Stimulated activated CD8-positive, alpha-beta memory T cell treated with anti-CD3 and anti-CD28 coated beads, Interleukin-15, amount 100 ng/mL, for 24 hours (primary cell): ENCODE results near the gene CSNK2B.
A peak's percentile ranks its signal among the peaks of the same experiment; 100 is the strongest.

ENCODE experiments used
- DNase-seq: peaks from one replicate; pipeline ENCODE4 v3.0.0-alpha.2; 2020; ENCODE audit warnings: low read depth

The CSNK2B gene

GRCh38 chr6:31665501-31666336, at the start of gene CSNK2B:
Gene CSNK2B (plus strand): TSS chr6:31666080. CDS start chr6:31666832, 752 bp downstream.
- peak; percentile 83 for DNase-seq

DNA sequence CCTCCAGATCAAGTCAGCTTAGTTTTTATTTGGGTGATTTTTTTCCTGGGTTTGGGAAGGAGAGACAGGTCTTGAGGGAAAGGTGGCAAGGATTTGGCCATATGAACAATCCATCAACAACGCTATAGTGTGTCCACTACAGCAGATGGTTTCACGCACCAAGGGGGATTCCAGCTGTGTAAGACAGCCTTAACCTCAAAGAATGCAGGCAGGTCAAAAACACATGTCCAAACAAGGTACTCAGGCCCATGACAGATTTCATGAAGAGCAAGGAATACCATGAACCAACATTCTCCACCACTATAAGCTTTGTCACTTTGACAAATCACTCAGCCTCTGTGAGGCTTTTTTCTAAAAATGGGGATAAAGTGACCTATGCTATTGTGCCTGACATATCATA, 48.9 kb upstream of the CSNK2B start:
- DNase-seq: no peak

DNA sequence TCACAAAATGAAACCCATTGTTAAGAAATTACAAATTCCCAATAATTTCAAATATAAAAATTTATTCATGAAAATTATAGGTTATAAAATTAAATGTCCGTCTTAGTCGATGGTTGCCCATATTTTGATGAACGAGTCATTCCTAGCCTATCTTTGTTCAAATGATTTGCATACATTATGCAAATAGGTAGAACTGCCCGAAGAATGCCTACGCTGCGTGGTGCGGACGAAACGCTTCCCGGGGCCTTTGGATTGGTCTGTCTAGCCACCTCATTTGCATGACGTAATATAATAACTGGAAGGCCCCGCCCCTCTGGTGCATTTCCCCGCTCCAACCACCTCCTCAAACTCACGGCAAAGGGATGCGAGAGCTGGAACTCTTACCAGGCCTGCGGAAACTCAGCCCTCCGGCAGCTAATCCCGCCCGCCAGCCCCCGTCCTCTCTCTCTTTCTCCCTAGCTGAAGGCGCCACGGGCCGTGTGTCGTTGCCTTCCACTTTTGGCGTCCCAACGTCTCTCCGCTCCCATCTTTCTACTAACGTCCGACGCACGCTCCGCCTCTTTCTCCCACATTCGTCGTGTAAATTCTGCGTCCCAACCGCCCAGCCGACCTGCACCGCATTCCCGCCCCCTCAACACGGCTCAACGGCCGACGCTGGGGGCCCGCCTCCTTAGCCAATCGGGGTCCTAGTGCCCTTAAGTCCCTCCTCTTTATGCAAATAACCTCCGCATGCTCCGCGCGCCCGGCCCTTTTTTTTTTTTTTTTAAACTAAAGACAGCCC, 45.9 kb upstream of the CSNK2B start:
- DNase-seq: peak; percentile 81

DNA sequence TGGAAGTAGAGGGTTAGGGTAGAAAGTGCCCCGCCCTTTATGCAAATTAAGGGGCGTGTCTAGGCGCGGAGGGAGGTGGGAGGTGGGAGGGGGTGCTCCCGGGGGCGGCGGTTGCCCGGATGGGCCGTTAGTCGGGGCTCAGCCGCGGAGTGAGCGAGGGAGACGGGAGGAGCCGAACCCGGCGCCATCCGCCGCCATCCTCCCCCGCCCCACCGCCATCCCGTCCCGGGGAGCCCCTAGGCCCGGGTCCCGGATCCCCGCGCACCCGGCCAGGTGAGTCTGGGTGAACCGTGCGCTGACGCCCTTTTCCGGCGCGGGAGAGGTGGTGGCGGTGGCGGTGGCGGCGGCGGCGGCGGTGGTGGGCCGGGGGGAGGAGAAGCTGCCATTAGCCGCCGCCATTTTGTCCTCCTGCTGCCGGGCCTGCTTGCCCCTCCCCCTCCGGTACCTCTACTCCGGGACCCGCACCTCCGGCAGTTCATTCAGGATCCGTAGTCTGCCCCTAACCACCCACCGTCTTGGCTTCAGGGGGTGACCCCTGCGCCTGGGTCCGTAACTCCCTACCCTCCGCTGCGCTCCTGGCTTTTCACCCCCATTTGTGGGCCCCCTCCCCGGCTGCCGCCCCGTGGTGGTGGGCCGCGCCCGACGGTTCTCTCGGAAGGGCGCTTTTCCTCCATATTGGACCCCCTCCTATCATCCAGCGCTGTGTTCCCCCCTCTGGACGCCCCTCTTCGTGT, 45.1 kb upstream of the CSNK2B start, which contains the start of gene PRRC2A:
PRRC2A (plus strand) TSS at position 130 of the 734 bp plus-strand sequence. CDS start 2,075 bp downstream, outside the sequence.
- DNase-seq: peak; percentile 62

DNA sequence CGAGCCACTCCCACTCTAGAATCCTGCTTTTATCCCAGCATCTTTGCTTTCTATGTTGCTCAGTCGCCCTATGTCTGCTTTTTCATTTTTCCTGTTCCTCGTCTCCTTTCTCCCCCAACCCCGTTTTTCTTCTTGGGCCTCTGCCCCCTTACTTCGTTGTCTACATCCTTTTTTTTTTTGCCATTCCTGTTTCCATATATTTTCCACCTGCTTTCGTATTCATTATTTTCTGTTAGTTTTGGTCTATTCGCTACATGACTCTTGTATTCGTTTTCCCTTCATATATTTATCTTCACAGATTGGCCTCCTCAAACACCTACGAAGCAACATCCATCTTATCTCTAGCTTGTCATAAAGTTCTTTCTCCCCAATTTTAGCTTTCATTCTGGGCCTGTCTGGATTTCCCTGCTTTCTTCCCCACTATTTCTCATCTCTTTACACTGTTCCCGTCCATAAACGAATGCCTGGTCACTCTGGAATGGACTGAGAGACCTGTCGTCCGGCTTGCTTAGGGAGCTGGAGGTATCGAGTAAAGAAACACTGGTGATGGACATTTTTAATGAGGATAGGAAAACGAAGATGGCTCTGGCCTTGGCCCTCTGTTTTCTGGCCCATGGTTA, 44.5 kb upstream of the CSNK2B start:
- no peak for DNase-seq

GRCh38 chr6:31621991-31622390, 43.9 kb upstream of the CSNK2B start:
- DNase-seq: no peak

GRCh38 chr6:31622684-31623091, 43.2 kb upstream of the CSNK2B start:
- no peak for DNase-seq

- no peak for DNase-seq
Measured at GRCh38 chr6:31624070-31624469, 41.8 kb upstream of the CSNK2B start.

GRCh38 chr6:31626952-31627351, 38.9 kb upstream of the CSNK2B start:
- no peak for DNase-seq

GRCh38 chr6:31627690-31628287, 38.1 kb upstream of the CSNK2B start:
- no peak for DNase-seq

DNA sequence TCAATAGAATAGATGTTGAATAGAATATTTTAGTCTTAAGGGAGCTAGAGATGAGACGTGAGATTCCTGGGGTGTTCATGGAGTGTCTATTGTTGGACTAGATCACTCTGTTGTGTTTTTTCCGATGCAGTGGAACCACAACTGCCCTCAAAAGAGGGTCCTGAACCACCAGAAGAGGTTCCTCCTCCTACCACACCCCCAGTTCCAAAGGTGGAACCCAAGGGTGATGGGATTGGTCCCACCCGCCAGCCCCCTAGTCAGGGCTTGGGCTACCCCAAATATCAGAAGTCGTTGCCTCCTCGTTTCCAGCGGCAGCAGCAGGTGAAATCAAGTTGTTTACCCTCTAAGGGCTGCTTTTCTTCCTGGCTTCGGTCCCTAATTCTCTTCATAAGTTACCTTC, 36.9 kb upstream of the CSNK2B start:
- no peak for DNase-seq

- no peak for DNase-seq
Measured at GRCh38 chr6:31630177-31630934, 35.5 kb upstream of the CSNK2B start.

DNA sequence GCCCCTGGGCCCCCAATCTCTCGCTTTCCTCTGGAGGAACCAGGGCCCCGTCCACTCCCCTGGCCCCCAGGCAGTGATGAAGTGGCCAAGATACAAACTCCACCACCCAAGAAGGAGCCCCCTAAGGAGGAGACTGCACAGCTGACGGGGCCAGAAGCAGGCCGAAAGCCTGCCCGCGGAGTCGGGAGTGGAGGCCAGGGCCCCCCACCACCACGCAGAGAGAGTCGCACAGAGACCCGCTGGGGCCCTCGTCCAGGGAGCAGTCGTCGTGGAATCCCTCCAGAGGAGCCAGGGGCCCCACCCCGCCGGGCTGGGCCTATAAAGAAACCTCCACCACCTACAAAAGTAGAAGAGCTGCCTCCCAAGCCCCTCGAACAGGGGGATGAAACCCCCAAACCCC, 34.7 kb upstream of the CSNK2B start:
- no peak for DNase-seq

GRCh38 chr6:31631681-31632278, 34.1 kb upstream of the CSNK2B start:
- DNase-seq: no peak

GRCh38 chr6:31632279-31632946, 33.5 kb upstream of the CSNK2B start:
- no peak for DNase-seq

DNA sequence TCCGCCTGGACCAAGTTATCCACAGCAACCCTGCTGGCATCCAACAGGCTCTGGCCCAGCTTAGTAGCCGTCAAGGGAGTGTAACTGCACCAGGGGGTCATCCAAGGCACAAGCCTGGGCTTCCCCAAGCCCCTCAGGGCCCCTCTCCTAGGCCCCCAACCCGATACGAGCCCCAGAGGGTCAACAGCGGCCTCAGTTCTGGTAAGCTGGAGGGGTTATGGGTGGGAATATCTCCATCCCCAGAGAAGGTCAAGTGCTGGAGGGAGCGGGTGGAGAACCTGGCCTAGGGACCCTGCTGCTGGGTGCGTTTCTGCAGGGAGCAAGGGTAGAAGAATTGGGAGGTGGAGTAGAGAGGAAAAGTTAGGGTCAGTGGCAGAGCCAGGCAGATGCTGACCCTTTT, 32.4 kb upstream of the CSNK2B start:
- no peak for DNase-seq

- DNase-seq: no peak
Measured at GRCh38 chr6:31634131-31634530, 31.7 kb upstream of the CSNK2B start.

DNA sequence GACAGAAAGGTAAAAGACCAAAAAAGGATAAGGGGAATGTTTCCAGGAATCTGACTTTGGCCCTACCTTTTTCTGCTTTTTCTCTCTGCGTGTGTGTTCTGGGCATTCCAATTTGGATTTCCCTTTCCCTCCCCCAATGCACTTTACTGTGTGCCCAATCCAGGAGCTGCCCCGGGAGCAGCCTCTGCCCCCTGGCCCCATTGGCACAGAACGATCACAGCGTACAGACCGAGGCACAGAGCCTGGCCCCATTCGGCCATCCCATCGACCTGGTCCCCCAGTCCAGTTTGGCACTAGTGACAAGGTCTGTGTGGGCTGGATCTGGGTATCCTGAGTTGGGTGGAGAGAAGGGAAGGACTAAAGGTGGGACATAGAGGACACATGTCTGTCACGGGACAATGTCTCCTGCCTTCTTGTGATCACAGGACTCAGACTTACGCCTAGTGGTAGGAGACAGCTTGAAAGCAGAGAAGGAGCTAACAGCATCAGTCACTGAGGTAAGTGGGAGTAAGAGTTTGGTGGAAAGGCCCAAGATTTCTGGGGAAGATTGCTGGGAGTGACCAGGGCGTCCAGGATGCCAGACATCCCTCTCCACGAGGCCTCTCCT, 30.8 kb upstream of the CSNK2B start:
- no peak for DNase-seq
